Esophagus squamous epithelium (tissue), 5 donors: ENCODE data around the gene KCNAB1. TPM values are rescaled to one million over a fixed set of nuclear protein-coding genes. Genes with fewer than 3 reads are reported as not detected.
A peak's percentile ranks its signal among the peaks of the same experiment; 100 is the strongest.

ENCODE experiments used
- DNase-seq: peaks from one replicate; lab custom pipeline; 2025; lab: John Stamatoyannopoulos, UW
- H3K27ac ChIP-seq, 4 donors: fragments of 200-600 bp; sonication (generic); one replicate each; pipeline ENCODE4 v1.5.1; 2016 to 2019; ENCODE audit warnings: mild to moderate bottlenecking in 1 of 4
- H3K27me3 ChIP-seq, 4 donors: fragments of 200-600 bp; sonication (generic); 1 replicate in 3 of 4; 2 replicates in 1 of 4; pipeline versions ENCODE4 v1.5.1 to v1.6.0; 2017 to 2021; ENCODE audit warnings: antibody characterized with exemption in 1 of 4
- H3K36me3 ChIP-seq, 3 donors: fragments of 200-600 bp; sonication (generic); one replicate each; pipeline ENCODE4 v1.5.1; 2016 to 2019
- H3K4me1 ChIP-seq, 3 donors: fragments of 200-600 bp; sonication (generic); one replicate each; pipeline ENCODE4 v1.5.1; 2017 to 2019
- H3K4me3 ChIP-seq, 4 donors: fragments of 200-600 bp; sonication (generic); 1 replicate in 3 of 4; 2 replicates in 1 of 4; pipeline ENCODE4 v1.5.1; 2016 to 2019; ENCODE audit warnings: mild to moderate bottlenecking in 2 of 4, moderate library complexity in 1 of 4
- H3K9me3 ChIP-seq, 3 donors: fragments of 200-600 bp; sonication (generic); one replicate each; pipeline ENCODE4 v1.5.1; 2016 to 2019
- CTCF ChIP-seq, 6 experiments: fragments of 450-650 bp in 4 of 6; fragments of 200-600 bp in 2 of 6; sonication (generic) in 2 of 6; IDR thresholded peaks; one replicate each; pipeline ENCODE4 v1.5.1; 2016 to 2019; ENCODE audit warnings: antibody characterized with exemption in 6 of 6, mild to moderate bottlenecking in 4 of 6, moderate library complexity in 4 of 6
- POLR2A ChIP-seq, 4 donors: fragments of 450-650 bp; IDR thresholded peaks; one replicate each; pipeline ENCODE4 v1.6.1; 2017; ENCODE audit warnings: antibody characterized with exemption in 4 of 4, mild to moderate bottlenecking in 4 of 4, moderate library complexity in 3 of 4
- WGBS, 2 donors: methylation state at CpG; one replicate each; pipeline ENCODE4 v1.1.5; 2018; 5-methylcytosine and 5-hydroxymethylcytosine counted together
- intact Hi-C: fragments of 100-400 bp; cut with DNase I; formaldehyde crosslinking; loops from one replicate; pipeline ENCODE4 v1.15.0; 2022
- total RNA-seq, 4 donors: library from RNA; depleted of rRNA; stranded (reverse); fragments of >200 nt; gene quantifications; one replicate each; pipeline ENCODE4 v1.1.0, GENCODE V29; 2016
- donor health status: DM: yes; HTN: yes; CAD: no.

KCNAB1 gene
- total RNA-seq, 4 donors from 2014 or later = 0.40 to 6.6 (median 1.3) TPM

DNA sequence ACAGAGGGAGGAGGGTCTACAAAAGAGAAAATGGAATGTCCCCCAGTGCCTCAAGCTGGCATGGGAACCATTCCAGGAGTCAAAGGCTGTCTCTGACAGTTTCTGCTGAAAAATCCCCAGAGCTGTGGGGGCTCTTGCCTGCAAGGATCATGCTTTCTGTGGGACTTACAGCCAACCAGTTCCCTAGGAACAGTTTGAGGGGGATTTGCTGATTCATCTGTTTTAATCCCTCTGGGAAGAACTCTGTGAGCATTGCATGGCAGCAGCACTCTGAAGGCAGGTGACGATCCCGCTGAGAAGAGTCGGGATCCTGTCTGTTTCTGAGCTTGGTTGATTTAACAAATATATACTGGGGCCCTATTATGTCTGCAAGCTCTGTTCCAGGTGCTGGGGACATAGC is 258.5 kb downstream of the KCNAB1 start:
- 88 to 96% methylated on average over 3 of the region's 3 CpGs for WGBS, 2 donors

DNA sequence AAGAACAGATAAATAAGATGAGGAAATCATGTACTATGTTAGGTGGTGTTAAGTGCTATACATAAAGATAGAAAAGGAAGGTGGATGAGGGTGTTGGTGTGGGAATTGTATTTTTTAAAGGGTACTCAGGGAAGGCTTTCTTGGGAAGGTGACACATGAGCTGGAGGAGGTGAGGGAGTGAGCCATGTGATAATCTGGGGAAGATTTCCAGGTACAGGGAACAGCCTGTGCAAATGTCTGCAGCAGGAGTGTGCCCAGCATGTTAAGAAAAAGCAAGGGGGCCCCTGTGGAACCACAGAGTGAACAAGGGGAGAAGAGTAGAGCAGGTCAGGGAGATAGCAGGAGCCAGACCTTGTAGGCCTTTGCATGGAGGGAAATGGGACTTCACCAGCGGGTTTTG is 258.9 kb downstream of the KCNAB1 start:
- H3K4me3 ChIP-seq = no peak overlapping the region
- no peaks in the 10 kb centered on the region for H3K9me3 ChIP-seq
- no peak for TF ChIP-seq POLR2A (IDR thresholded peaks at IDR 0.05)
- no peak for TF ChIP-seq CTCF (IDR thresholded peaks at IDR 0.05)
- no peaks in the 10 kb centered on the region for H3K27me3 ChIP-seq
- H3K36me3 ChIP-seq = no peaks in the 10 kb centered on the region
- no peak for DNase-seq
- H3K4me1 ChIP-seq = no peaks in the 10 kb centered on the region
- intact Hi-C loops = no loop called here
- 76 to 100% methylated on average over 1 of the region's 1 CpG for WGBS, 2 donors
- H3K27ac ChIP-seq = no peak overlapping the region

More for the DNA sequence above, 258.5 kb downstream of the KCNAB1 start:
- no peak for TF ChIP-seq CTCF (IDR thresholded peaks at IDR 0.05)
- TF ChIP-seq POLR2A (IDR thresholded peaks at IDR 0.05) = no peak
- intact Hi-C loops = no loop called here
- Histone ChIP-seq H3K36me3 (no peaks in the 10 kb centered on the region), H3K9me3 (no peaks in the 10 kb centered on the region), H3K27ac (no peak overlapping the region), H3K4me3 (no peak overlapping the region), H3K27me3 (no peaks in the 10 kb centered on the region), H3K4me1 (no peaks in the 10 kb centered on the region)
- DNase-seq = no peak

DNA sequence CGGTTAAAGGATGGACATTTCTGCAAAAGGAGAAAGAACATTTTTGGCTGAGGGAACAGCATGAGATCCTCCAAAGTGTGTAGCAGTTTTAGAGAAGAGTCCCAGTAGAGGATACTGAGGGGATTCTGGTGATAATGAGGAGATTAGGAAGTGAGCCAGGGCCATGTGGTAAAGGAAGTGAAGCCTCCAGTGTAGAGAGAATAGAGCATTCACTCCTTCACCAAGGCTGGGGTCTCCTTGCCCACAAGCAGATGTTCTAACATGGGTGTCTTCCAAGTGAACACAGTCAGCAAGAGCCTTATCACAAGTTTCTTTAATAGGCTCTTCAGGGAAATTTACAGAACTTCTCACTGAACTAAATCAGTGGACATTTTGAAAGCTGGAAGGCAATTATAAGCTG is 260.9 kb downstream of the KCNAB1 start:
- H3K27ac ChIP-seq = no peak overlapping the region
- H3K4me1 ChIP-seq = no peaks in the 10 kb centered on the region
- H3K4me3 ChIP-seq = no peak overlapping the region
- no peaks in the 10 kb centered on the region for H3K9me3 ChIP-seq
- 44 to 80% methylated on average over 1 of the region's 1 CpG for WGBS, 2 donors
- intact Hi-C loops = no loop called here
- no peak for DNase-seq
- TF ChIP-seq POLR2A (IDR thresholded peaks at IDR 0.05) (no peak), CTCF (IDR thresholded peaks at IDR 0.05) (no peak)
- no peaks in the 10 kb centered on the region for H3K27me3 ChIP-seq
- H3K36me3 ChIP-seq = no peaks in the 10 kb centered on the region

DNA sequence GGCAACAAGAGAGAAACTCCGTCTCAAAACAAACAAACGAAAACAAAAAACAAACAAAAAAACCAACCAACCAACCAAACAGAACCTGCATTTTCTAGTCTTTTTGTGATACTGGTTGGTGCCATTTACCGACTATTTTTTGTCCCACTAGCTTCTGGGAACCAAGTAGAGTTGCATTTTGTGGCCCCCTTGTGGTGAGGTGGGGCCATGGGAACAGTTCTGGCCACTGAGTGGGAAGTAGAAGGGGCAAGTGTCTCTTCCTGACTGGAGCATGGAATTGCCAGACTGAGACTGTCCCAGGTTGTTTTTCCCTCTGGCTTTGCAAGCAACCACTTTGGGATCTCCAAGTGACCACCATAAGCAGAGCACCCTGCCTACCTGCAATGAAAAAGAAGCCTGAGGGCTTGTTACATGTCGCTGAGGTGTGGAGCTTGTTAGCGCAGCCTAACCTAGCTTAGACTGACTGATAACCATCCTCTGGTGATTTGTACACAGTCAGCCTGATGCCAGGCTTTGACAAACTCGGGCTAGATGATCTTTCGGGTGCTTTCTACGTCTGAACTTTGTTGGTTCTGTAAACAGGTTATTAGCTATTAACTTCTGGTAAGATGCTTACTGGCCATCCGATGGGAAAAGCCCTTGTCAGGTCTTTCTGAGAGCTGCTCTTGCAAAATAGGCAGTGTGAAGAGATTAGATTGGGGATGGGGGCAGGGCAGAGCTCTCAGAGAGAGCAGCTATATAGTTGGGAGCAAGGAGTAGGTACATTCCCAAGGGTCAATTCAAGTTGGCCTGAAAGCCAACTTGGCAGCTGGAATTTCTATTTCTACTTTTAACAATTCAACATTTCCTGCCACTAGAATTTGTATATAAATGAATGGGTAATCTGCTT is 262.3 kb downstream of the KCNAB1 start:
- WGBS, 2 donors = 84 to 85% methylated on average over 9 of the region's 9 CpGs
- intact Hi-C loops = no loop called here
- no peak overlapping the region for H3K4me3 ChIP-seq

More for the DNA sequence above, 262.3 kb downstream of the KCNAB1 start:
- DNase-seq = no peak
- no peaks in the 10 kb centered on the region for H3K36me3 ChIP-seq
- TF ChIP-seq CTCF (IDR thresholded peaks at IDR 0.05) (peak in 5 of 6 experiments; percentile 21 to 55 (median 34)), POLR2A (IDR thresholded peaks at IDR 0.05) (no peak)
- H3K9me3 ChIP-seq = no peaks in the 10 kb centered on the region
- H3K27me3 ChIP-seq = no peaks in the 10 kb centered on the region
- no peak overlapping the region for H3K27ac ChIP-seq
- H3K4me1 ChIP-seq = no peaks in the 10 kb centered on the region
